GM12878 (cell line): ENCODE results near the gene KRT20. TPM values are rescaled to one million over a fixed set of nuclear protein-coding genes. Genes with fewer than 3 reads are reported as not detected.

Source experiments
- ATAC-seq: fragments of 200-7000 bp; cut with Tn5 transposase; 3 replicates; pipeline ENCODE4 v1.9.1; 2020; ENCODE audit warnings: mild to moderate bottlenecking, moderate library complexity
- BruUV-seq: library from RNA; stranded (reverse); fragments of 400-500 nt; replicated peaks from 2 replicates; lab custom pipeline; 2021; lab: Mats Ljungman, UMichigan
- CTCF ChIA-PET: fragments of 300-600 bp; sonication (Branson Sonifier 250); formaldehyde crosslinking; extraction: SDS; loops from one replicate; lab custom pipeline; 2021; ENCODE audit warnings: inconsistent platforms; lab: Yijun Ruan, JAX
- POLR2A ChIA-PET: fragments of 350-600 bp; formaldehyde crosslinking; extraction: SDS; loops from one replicate; lab custom pipeline; 2021; ENCODE audit warnings: inconsistent platforms; lab: Charles Lee
- RAD21 ChIA-PET: fragments of 300-600 bp; sonication (Branson Sonifier 250); formaldehyde crosslinking; loops from one replicate; lab custom pipeline; 2023; ENCODE audit warnings: antibody characterized with exemption; ENCODE audit not compliant: unreplicated experiment; lab: Charles Lee
- SMC1A ChIA-PET: fragments of 300-600 bp; sonication (Branson Sonifier 250); formaldehyde crosslinking; loops from one replicate; lab custom pipeline; 2023; ENCODE audit not compliant: unreplicated experiment, uncharacterized antibody; lab: Charles Lee
- DNase-seq: peaks from one replicate; pipeline ENCODE4 v3.0.0-alpha.2; 2011; ENCODE audit warnings: low read depth, low spot score
- FAIRE-seq: peaks from 3 replicates; lab custom pipeline; 2011; peaks lifted over from hg19 to GRCh38; lab: Jason Lieb, UNC
- H2AFZ ChIP-seq: 2 replicates; pipeline ENCODE4 v1.6.0; 2011; ENCODE audit warnings: low read depth, low read length, control low read depth; ENCODE audit not compliant: control insufficient read depth
- H3K27ac ChIP-seq: 2 replicates; pipeline ENCODE4 v1.5.1; 2011; ENCODE audit warnings: control low read depth; ENCODE audit not compliant: control insufficient read depth, insufficient read depth
- H3K27me3 ChIP-seq, 2 experiments: replicated peaks in 1 of 2; 2 replicates each; pipeline versions ENCODE4 v1.6.0 to v1.6.1; 2011; ENCODE audit warnings: low read length in 1 of 2; ENCODE audit not compliant: control insufficient read depth in 2 of 2, insufficient read depth in 2 of 2
- H3K36me3 ChIP-seq, 2 experiments: 2 replicates each; pipeline ENCODE4 v1.5.1; 2011; ENCODE audit warnings: low read length in 1 of 2; ENCODE audit not compliant: control insufficient read depth in 2 of 2, insufficient read depth in 2 of 2
- H3K4me1 ChIP-seq: 2 replicates; pipeline ENCODE4 v1.6.1; 2011; ENCODE audit warnings: mild to moderate bottlenecking, low read length, moderate library complexity, mixed read lengths; ENCODE audit not compliant: control insufficient read depth, insufficient read depth
- H3K4me2 ChIP-seq: 2 replicates; pipeline ENCODE4 v1.6.0; 2011; ENCODE audit warnings: control low read depth; ENCODE audit not compliant: control insufficient read depth, insufficient read depth
- H3K4me3 ChIP-seq: fragments of 200-600 bp; sonication (generic); 2 replicates; pipeline ENCODE4 v1.5.1; 2016
- H3K79me2 ChIP-seq: 2 replicates; pipeline ENCODE4 v1.6.0; 2011; ENCODE audit warnings: low read length; ENCODE audit not compliant: control insufficient read depth, insufficient read depth
- H3K9ac ChIP-seq: 2 replicates; pipeline ENCODE4 v1.8.0; 2011; ENCODE audit warnings: low read length, control low read depth, mixed read lengths; ENCODE audit not compliant: control insufficient read depth, insufficient read depth
- H3K9me3 ChIP-seq: replicated peaks from 3 replicates; pipeline ENCODE4 v1.5.1; 2011; ENCODE audit warnings: mild to moderate bottlenecking, low read length; ENCODE audit not compliant: control insufficient read depth, insufficient read depth
- H4K20me1 ChIP-seq: 2 replicates; pipeline ENCODE4 v1.6.0; 2011; ENCODE audit not compliant: control insufficient read depth, insufficient read depth
- ATF7 ChIP-seq: fragments of 450-650 bp; IDR thresholded peaks from 2 replicates; pipeline ENCODE4 v1.6.1; 2016; ENCODE audit warnings: low read depth, mild to moderate bottlenecking
- MTA2 ChIP-seq: fragments of 450-650 bp; IDR thresholded peaks from 2 replicates; pipeline ENCODE4 v1.6.1; 2016; ENCODE audit warnings: low read depth, mild to moderate bottlenecking, moderate library complexity
- NFXL1 ChIP-seq: fragments of 450-650 bp; IDR thresholded peaks from 2 replicates; pipeline ENCODE4 v1.6.1; 2017; ENCODE audit warnings: antibody characterized with exemption, mild to moderate bottlenecking, borderline replicate concordance
- NR2F1 ChIP-seq: fragments of 450-650 bp; conservative IDR thresholded peaks from 2 replicates; pipeline ENCODE4 v1.6.1; 2017; ENCODE audit warnings: mild to moderate bottlenecking
- PAX8 ChIP-seq: fragments of 450-650 bp; IDR thresholded peaks from 2 replicates; pipeline ENCODE4 v1.6.1; 2017; ENCODE audit warnings: mild to moderate bottlenecking, moderate library complexity
- POLR2A ChIP-seq: IDR thresholded peaks from 2 replicates; pipeline ENCODE4 v1.6.1; 2011; ENCODE audit warnings: low read depth, mild to moderate bottlenecking, low read length
- RUNX3 ChIP-seq: IDR thresholded peaks from 2 replicates; pipeline ENCODE4 v1.6.1; 2012; ENCODE audit warnings: low read length, inconsistent platforms
- SMAD5 ChIP-seq: IDR thresholded peaks from 2 replicates; pipeline ENCODE4 v1.6.1; 2016; ENCODE audit warnings: antibody characterized with exemption, low read depth
- SMC3 ChIP-seq: IDR thresholded peaks from 2 replicates; pipeline ENCODE4 v1.6.1; 2011; ENCODE audit warnings: low read length, improper control_type of control experiment, borderline replicate concordance
- TAF1 ChIP-seq: IDR thresholded peaks from 2 replicates; pipeline ENCODE4 v1.6.1; 2011; ENCODE audit warnings: mild to moderate bottlenecking, low read depth, low read length, borderline replicate concordance
- TARDBP ChIP-seq: IDR thresholded peaks from 2 replicates; pipeline ENCODE4 v1.6.1; 2016; ENCODE audit warnings: borderline replicate concordance
- TCF7 ChIP-seq: IDR thresholded peaks from 2 replicates; pipeline ENCODE4 v1.6.1; 2014; ENCODE audit warnings: antibody characterized with exemption, borderline replicate concordance
- ZNF24 ChIP-seq: fragments of 450-650 bp; IDR thresholded peaks from 2 replicates; pipeline ENCODE4 v1.6.1; 2017; ENCODE audit warnings: antibody characterized with exemption, mild to moderate bottlenecking
- ZZZ3 ChIP-seq: IDR thresholded peaks from 2 replicates; pipeline ENCODE4 v1.6.1; 2011; ENCODE audit warnings: low read depth; ENCODE audit not compliant: control insufficient read depth, insufficient read length
- WGBS: methylation state at CpG from one replicate; pipeline ENCODE4 v1.1.6; 2016; ENCODE audit warnings: low lambda C conversion rate; ENCODE audit not compliant: insufficient replicate concordance, insufficient coverage; ENCODE audit errors: missing lambda C conversion rate; 5-methylcytosine and 5-hydroxymethylcytosine counted together
- in situ Hi-C: fragments of 300-500 bp; cut with MboI; formaldehyde crosslinking; loops from 9 replicates; pipeline ENCODE4 v1.14.3; 2018; ENCODE audit warnings: mixed read lengths
- intact Hi-C: fragments of 100-400 bp; cut with micrococcal nuclease; formaldehyde crosslinking; loops from one replicate; pipeline ENCODE4 v1.14.2; 2022; ENCODE audit not compliant: unreplicated experiment
- polyA plus RNA-seq, 11 experiments: library from polyadenylated mRNA; depleted of rRNA in 4 of 11; unstranded in 6 of 11; stranded (reverse) in 5 of 11; fragments of >200 nt; fragmentation: Nextera tagmentation in 4 of 11; fragmentation: Illumina TruSeq in 1 of 11; extraction: Ambion mirVana in 4 of 11; extraction: Trizol in 1 of 11; gene quantifications; 1 replicate in 1 of 11; 2 replicates in 10 of 11; pipeline versions ENCODE4 v1.2.1 to v1.2.3, GENCODE V29; 2011 to 2016; ENCODE audit warnings: inconsistent platforms in 2 of 11, missing spikeins in 2 of 11, low read depth in 1 of 11
- total RNA-seq, 4 experiments: library from RNA; depleted of rRNA in 3 of 4; stranded (reverse); fragments of >200 nt in 3 of 4; fragmentation: Illumina TruSeq in 1 of 4; extraction: Trizol in 1 of 4; gene quantifications; 2 replicates each; pipeline versions ENCODE4 v1.2.1 to v1.2.3, GENCODE V29; 2013 to 2021
- TF ChIP-seq, protein P1 (sequence below): IDR thresholded peaks from 2 replicates; pipeline ENCODE4 v1.6.1; 2011; ENCODE audit warnings: borderline replicate concordance, low read depth, mild to moderate bottlenecking, moderate library complexity, mixed read lengths, low read length; ENCODE audit not compliant: insufficient read depth; ENCODE audit errors: extremely low read length
- TF ChIP-seq, protein P2 (sequence below): fragments of 150-350 bp; IDR thresholded peaks from 2 replicates; pipeline ENCODE4 v1.6.1; 2016; ENCODE audit warnings: low read depth, low read length
- TF ChIP-seq, protein P3 (sequence below): fragments of 450-650 bp; IDR thresholded peaks from 2 replicates; pipeline ENCODE4 v1.6.1; 2016; ENCODE audit warnings: mild to moderate bottlenecking
- TF ChIP-seq, protein P4 (sequence below): fragments of 450-650 bp; IDR thresholded peaks from 2 replicates; pipeline ENCODE4 v1.6.1; 2017; ENCODE audit warnings: mild to moderate bottlenecking, low read depth, inconsistent platforms; ENCODE audit not compliant: poor library complexity, severe bottlenecking

Gene KRT20
- total and polyA plus RNA-seq, 10 of the 15 experiments (the other 5 are each of a cell fraction or from before 2014, with no cell fraction given): 0.23 TPM; not detected in 9

DNA sequence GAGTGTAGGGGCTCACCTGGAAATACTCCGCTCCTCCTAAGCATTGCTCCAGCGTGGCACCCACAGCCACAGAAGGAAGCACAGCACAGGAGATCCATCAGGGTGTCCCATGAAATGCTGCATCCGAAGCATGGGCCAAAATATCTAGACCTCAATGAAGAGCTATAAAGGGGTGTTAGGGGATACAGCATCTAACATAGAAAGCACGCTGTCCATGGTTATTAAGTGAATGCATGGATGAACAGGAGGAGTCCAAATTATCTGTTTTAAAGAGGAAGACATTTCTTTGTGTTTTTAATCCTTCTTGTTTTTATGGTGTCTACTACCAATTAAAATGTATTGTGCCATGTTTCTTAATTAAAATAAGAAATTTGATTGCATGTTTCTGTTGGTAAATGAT is 21.6 kb upstream of the KRT20 start:
- Histone ChIP-seq H3K27me3 (peaks cover 0 to 4% of the 10 kb centered on the region in 2 experiments; a peak in 1 of 4 replicates), H3K9ac (no peak overlapping the region)
- no peak for FAIRE-seq
- SMC1A ChIA-PET: interaction anchor here (0.8 kb wide), 1 partner anchor 11 kb away, joined by 3 read pairs; no protein-coding TSS in a partner anchor
- POLR2A ChIA-PET: no interaction called here
- no TSS peak for BruUV-seq
- ATAC-seq: no peak
- TF ChIP-seq, protein P1, sequence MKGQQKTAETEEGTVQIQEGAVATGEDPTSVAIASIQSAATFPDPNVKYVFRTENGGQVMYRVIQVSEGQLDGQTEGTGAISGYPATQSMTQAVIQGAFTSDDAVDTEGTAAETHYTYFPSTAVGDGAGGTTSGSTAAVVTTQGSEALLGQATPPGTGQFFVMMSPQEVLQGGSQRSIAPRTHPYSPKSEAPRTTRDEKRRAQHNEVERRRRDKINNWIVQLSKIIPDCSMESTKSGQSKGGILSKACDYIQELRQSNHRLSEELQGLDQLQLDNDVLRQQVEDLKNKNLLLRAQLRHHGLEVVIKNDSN: no peak
- TF ChIP-seq MTA2 (no peak), TAF1 (no peak), NFXL1 (no peak), SMC3 (no peak), ZNF24 (no peak), PAX8 (no peak), NR2F1 (no peak), ZZZ3 (no peak), TCF7 (no peak), RUNX3 (no peak), POLR2A (no peak), TARDBP (no peak), SMAD5 (no peak), ATF7 (no peak)
- TF ChIP-seq, protein P2, sequence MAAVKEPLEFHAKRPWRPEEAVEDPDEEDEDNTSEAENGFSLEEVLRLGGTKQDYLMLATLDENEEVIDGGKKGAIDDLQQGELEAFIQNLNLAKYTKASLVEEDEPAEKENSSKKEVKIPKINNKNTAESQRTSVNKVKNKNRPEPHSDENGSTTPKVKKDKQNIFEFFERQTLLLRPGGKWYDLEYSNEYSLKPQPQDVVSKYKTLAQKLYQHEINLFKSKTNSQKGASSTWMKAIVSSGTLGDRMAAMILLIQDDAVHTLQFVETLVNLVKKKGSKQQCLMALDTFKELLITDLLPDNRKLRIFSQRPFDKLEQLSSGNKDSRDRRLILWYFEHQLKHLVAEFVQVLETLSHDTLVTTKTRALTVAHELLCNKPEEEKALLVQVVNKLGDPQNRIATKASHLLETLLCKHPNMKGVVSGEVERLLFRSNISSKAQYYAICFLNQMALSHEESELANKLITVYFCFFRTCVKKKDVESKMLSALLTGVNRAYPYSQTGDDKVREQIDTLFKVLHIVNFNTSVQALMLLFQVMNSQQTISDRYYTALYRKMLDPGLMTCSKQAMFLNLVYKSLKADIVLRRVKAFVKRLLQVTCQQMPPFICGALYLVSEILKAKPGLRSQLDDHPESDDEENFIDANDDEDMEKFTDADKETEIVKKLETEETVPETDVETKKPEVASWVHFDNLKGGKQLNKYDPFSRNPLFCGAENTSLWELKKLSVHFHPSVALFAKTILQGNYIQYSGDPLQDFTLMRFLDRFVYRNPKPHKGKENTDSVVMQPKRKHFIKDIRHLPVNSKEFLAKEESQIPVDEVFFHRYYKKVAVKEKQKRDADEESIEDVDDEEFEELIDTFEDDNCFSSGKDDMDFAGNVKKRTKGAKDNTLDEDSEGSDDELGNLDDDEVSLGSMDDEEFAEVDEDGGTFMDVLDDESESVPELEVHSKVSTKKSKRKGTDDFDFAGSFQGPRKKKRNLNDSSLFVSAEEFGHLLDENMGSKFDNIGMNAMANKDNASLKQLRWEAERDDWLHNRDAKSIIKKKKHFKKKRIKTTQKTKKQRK: no peak
- TF ChIP-seq, protein P3, sequence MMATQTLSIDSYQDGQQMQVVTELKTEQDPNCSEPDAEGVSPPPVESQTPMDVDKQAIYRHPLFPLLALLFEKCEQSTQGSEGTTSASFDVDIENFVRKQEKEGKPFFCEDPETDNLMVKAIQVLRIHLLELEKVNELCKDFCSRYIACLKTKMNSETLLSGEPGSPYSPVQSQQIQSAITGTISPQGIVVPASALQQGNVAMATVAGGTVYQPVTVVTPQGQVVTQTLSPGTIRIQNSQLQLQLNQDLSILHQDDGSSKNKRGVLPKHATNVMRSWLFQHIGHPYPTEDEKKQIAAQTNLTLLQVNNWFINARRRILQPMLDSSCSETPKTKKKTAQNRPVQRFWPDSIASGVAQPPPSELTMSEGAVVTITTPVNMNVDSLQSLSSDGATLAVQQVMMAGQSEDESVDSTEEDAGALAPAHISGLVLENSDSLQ: no peak
- TF ChIP-seq, protein P4, sequence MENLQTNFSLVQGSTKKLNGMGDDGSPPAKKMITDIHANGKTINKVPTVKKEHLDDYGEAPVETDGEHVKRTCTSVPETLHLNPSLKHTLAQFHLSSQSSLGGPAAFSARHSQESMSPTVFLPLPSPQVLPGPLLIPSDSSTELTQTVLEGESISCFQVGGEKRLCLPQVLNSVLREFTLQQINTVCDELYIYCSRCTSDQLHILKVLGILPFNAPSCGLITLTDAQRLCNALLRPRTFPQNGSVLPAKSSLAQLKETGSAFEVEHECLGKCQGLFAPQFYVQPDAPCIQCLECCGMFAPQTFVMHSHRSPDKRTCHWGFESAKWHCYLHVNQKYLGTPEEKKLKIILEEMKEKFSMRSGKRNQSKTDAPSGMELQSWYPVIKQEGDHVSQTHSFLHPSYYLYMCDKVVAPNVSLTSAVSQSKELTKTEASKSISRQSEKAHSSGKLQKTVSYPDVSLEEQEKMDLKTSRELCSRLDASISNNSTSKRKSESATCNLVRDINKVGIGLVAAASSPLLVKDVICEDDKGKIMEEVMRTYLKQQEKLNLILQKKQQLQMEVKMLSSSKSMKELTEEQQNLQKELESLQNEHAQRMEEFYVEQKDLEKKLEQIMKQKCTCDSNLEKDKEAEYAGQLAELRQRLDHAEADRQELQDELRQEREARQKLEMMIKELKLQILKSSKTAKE: no peak
- TF ChIP-seq, all 136 proteins: peak for 0
- H3K4me2 ChIP-seq: no peak overlapping the region
- H3K9me3 ChIP-seq: no peaks in the 10 kb centered on the region
- ChIA-PET RAD21 (interaction anchor here (0.7 to 1.4 kb wide), 3 partner anchors 282 to 756 kb away, joined by 3 read pairs; no protein-coding TSS in a partner anchor), CTCF (interaction anchor here (0.6 to 1.8 kb wide), 4 partner anchors 388 to 1490 kb away, joined by 3 to 6 read pairs (median 4); no protein-coding TSS in a partner anchor)
- no peaks in the 10 kb centered on the region for H3K79me2 ChIP-seq
- in situ Hi-C loops: loop anchor here (5.0 kb wide), 1 partner anchor 641 kb away; no protein-coding TSS in a partner anchor
- intact Hi-C loops: loop anchor here (5.0 kb wide), 1 partner anchor 289 kb away; no protein-coding TSS in a partner anchor
- H3K27ac ChIP-seq: no peak overlapping the region
- DNase-seq: no peak
- WGBS: 34% methylated on average over 4 of the region's 4 CpGs
- no peak overlapping the region for H3K4me3 ChIP-seq
- no peaks in the 10 kb centered on the region for H4K20me1 ChIP-seq
- no peak overlapping the region for H2AFZ ChIP-seq
- no peaks in the 10 kb centered on the region for H3K4me1 ChIP-seq
- no peaks in the 10 kb centered on the region for H3K36me3 ChIP-seq
